Embryonic facial prominence (tissue), 1 donor: ENCODE measurements around the gene SRPK2.
"Not testable (repeated sequence)": the region's sequence is repeated elsewhere in the genome, so short reads cannot be mapped to it uniquely, and the experiment has no call there.

ENCODE experiments used
- DNase-seq: peaks from one replicate; pipeline ENCODE4 v3.0.0-alpha.2; 2016; ENCODE audit errors: extremely low spot score

The SRPK2 gene

GRCh38 chr7:105267244-105267643 is 121.5 kb downstream of the SRPK2 start:
- no peak for DNase-seq

GRCh38 chr7:105264707-105265106 is 124.0 kb downstream of the SRPK2 start:
- no peak for DNase-seq

- no peak for DNase-seq
Measured at GRCh38 chr7:105261689-105262088, 127.0 kb downstream of the SRPK2 start.

- not testable (repeated sequence) for DNase-seq
Measured at GRCh38 chr7:105260201-105260871, 128.4 kb downstream of the SRPK2 start.

GRCh38 chr7:105258919-105259318 is 129.8 kb downstream of the SRPK2 start:
- DNase-seq: not testable (repeated sequence)

GRCh38 chr7:105257338-105257737 is 131.4 kb downstream of the SRPK2 start:
- DNase-seq: no peak

- DNase-seq: no peak
Measured at GRCh38 chr7:105256761-105257231, 131.9 kb downstream of the SRPK2 start.

GRCh38 chr7:105250706-105251105 is 138.0 kb downstream of the SRPK2 start:
- no peak for DNase-seq

- DNase-seq: no peak
Measured at GRCh38 chr7:105250239-105250638, 138.5 kb downstream of the SRPK2 start.

GRCh38 chr7:105249216-105249615 is 139.5 kb downstream of the SRPK2 start:
- DNase-seq: no peak

GRCh38 chr7:105246679-105247078 is 142.0 kb downstream of the SRPK2 start:
- DNase-seq: no peak

- DNase-seq: no peak
Measured at GRCh38 chr7:105246256-105246655, 142.5 kb downstream of the SRPK2 start.

GRCh38 chr7:105245398-105246114 is 143.2 kb downstream of the SRPK2 start:
- DNase-seq: no peak

- no peak for DNase-seq
Measured at GRCh38 chr7:105244594-105244993, 144.1 kb downstream of the SRPK2 start.

GRCh38 chr7:105241198-105241597 is 147.5 kb downstream of the SRPK2 start:
- DNase-seq: no peak

- DNase-seq: no peak
Measured at GRCh38 chr7:105238198-105238765, 150.4 kb downstream of the SRPK2 start.

- no peak for DNase-seq
Measured at GRCh38 chr7:105234886-105235285, 153.8 kb downstream of the SRPK2 start.

GRCh38 chr7:105232829-105233291 is 155.9 kb downstream of the SRPK2 start:
- not testable (repeated sequence) for DNase-seq

GRCh38 chr7:105230486-105230885 is 158.2 kb downstream of the SRPK2 start:
- DNase-seq: no peak

- DNase-seq: no peak
Measured at GRCh38 chr7:105229641-105230040, 159.1 kb downstream of the SRPK2 start.

- no peak for DNase-seq
Measured at GRCh38 chr7:105228555-105228954, 160.2 kb downstream of the SRPK2 start.

- no peak for DNase-seq
Measured at GRCh38 chr7:105227391-105227790, 161.3 kb downstream of the SRPK2 start.
